Kidney (tissue), 14 donors: ENCODE data around the gene TACR2. TPM values are rescaled to one million over a fixed set of nuclear protein-coding genes. Genes with fewer than 3 reads are reported as not detected.

Source experiments
- DNase-seq, 5 donors: peaks; one replicate each; pipeline ENCODE4 v3.0.0-alpha.2; 2013 to 2020
- FAIRE-seq: peaks from 2 replicates; lab custom pipeline; 2012; peaks lifted over from hg19 to GRCh38; lab: Jason Lieb, UNC
- H3K27ac ChIP-seq, 2 donors: one replicate each; pipeline ENCODE4 v1.7.0; 2013; ENCODE audit warnings: low read depth in 2 of 2, low read length in 2 of 2, inconsistent platforms in 1 of 2
- H3K27me3 ChIP-seq: one replicate; pipeline ENCODE4 v1.7.1; 2013; ENCODE audit warnings: low read length, inconsistent platforms; ENCODE audit not compliant: control insufficient read depth, insufficient read depth
- H3K36me3 ChIP-seq, 3 donors: one replicate each; pipeline versions ENCODE4 v1.7.0 to v1.7.1; 2013; ENCODE audit warnings: low read length in 3 of 3, control low read depth in 1 of 3, inconsistent platforms in 1 of 3; ENCODE audit not compliant: insufficient read depth in 3 of 3, control insufficient read depth in 2 of 3
- H3K4me1 ChIP-seq, 3 donors: one replicate each; pipeline versions ENCODE4 v1.7.0 to v1.7.1; 2013; ENCODE audit warnings: low read length in 3 of 3, inconsistent platforms in 1 of 3, low read depth in 1 of 3; ENCODE audit not compliant: control insufficient read depth in 2 of 3, insufficient read depth in 2 of 3
- H3K4me3 ChIP-seq, 3 donors: one replicate each; pipeline versions ENCODE4 v1.7.0 to v1.8.1; 2013; ENCODE audit warnings: low read length in 3 of 3, control low read depth in 1 of 3, inconsistent platforms in 1 of 3
- H3K9ac ChIP-seq, 3 donors: one replicate each; pipeline versions ENCODE4 v1.7.0 to v1.7.1; 2013; ENCODE audit warnings: low read length in 3 of 3, control low read depth in 1 of 3, inconsistent platforms in 1 of 3
- H3K9me3 ChIP-seq, 3 donors: one replicate each; pipeline versions ENCODE4 v1.7.0 to v1.7.1; 2013; ENCODE audit warnings: low read length in 3 of 3, control low read depth in 1 of 3, inconsistent platforms in 1 of 3; ENCODE audit not compliant: control insufficient read depth in 2 of 3, insufficient read depth in 1 of 3
- intact Hi-C: fragments of 100-400 bp; cut with DNase I; formaldehyde crosslinking; loops from one replicate; pipeline ENCODE4 v1.11.1; 2022
- polyA plus RNA-seq: library from polyadenylated mRNA; stranded (reverse); fragments of 350-450 nt; fragmentation: Illumina TruSeq; extraction: RNeasy Lipid Tissue Mini Kit (QIAGEN cat#74804); gene quantifications from one replicate; pipeline ENCODE4 v1.2.3, GENCODE V29; 2014; ENCODE audit warnings: low read depth, low replicate concordance; ENCODE audit not compliant: insufficient read depth
- total RNA-seq: library from RNA; stranded (reverse); fragmentation: NEBNext Ultra II Directional; extraction: Animal tissue kit (Norgen Biotek cat#: 25700); gene quantifications from one replicate; pipeline ENCODE4 v1.2.1, GENCODE V29; 2021
- TF ChIP-seq, protein P1 (sequence below): IDR thresholded peaks from 3 replicates; pipeline ENCODE4 v1.5.1; 2012; ENCODE audit warnings: mild to moderate bottlenecking, moderate library complexity, borderline replicate concordance; ENCODE audit not compliant: insufficient read depth; ENCODE audit errors: extremely low read depth
- donor health status: control.
- donor health status: control.
- donor health status: control.
- donor health status: control.
- donor health status: control.
- donor health status: DM: yes; HTN: yes; CAD: no.
- donor health status: Normal renal cell carcinoma (clear cell type).

TACR2 gene
- total and polyA plus RNA-seq, 2 donors from 2014 or later, result 0.37 to 0.38 TPM

DNA sequence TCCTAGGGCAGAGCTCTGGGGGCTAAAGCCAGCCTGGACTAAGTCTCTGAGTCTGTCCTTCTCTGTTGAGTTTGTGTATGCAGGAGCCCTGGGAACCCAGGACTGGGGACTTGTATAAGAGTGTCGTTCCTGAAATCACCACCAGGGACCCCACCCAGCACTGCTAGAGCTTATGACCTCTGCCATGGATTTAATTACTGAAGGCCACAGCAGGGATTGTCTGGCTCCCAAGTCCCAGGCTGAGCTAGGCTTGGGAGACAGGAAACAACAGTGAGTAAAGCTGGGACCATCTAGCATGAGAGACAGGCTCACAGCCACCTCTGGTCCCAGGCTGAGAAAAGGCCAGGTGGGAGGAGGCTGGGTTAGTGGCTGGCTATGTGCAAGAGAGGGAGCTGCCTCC lies 33.1 kb upstream of the TACR2 start:
- H3K27ac ChIP-seq, result peak overlapping the region; percentile 49 to 54
- H3K9ac ChIP-seq, result peak overlapping the region in 1 of 3 donors; percentile 8
- FAIRE-seq (no peak), DNase-seq (peak in 4 of 5 donors; percentile 55 to 70 (median 66))
- TF ChIP-seq, protein P1, sequence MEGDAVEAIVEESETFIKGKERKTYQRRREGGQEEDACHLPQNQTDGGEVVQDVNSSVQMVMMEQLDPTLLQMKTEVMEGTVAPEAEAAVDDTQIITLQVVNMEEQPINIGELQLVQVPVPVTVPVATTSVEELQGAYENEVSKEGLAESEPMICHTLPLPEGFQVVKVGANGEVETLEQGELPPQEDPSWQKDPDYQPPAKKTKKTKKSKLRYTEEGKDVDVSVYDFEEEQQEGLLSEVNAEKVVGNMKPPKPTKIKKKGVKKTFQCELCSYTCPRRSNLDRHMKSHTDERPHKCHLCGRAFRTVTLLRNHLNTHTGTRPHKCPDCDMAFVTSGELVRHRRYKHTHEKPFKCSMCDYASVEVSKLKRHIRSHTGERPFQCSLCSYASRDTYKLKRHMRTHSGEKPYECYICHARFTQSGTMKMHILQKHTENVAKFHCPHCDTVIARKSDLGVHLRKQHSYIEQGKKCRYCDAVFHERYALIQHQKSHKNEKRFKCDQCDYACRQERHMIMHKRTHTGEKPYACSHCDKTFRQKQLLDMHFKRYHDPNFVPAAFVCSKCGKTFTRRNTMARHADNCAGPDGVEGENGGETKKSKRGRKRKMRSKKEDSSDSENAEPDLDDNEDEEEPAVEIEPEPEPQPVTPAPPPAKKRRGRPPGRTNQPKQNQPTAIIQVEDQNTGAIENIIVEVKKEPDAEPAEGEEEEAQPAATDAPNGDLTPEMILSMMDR, result peak; percentile 46
- no peaks in the 10 kb centered on the region for H3K27me3 ChIP-seq
- H3K4me1 ChIP-seq, result peaks cover 0 to 9% (median 8%) of the 10 kb centered on the region in 3 donors
- intact Hi-C loops, result no loop called here
- H3K4me3 ChIP-seq, result no peak overlapping the region
- no peaks in the 10 kb centered on the region for H3K9me3 ChIP-seq
- no peaks in the 10 kb centered on the region for H3K36me3 ChIP-seq

DNA sequence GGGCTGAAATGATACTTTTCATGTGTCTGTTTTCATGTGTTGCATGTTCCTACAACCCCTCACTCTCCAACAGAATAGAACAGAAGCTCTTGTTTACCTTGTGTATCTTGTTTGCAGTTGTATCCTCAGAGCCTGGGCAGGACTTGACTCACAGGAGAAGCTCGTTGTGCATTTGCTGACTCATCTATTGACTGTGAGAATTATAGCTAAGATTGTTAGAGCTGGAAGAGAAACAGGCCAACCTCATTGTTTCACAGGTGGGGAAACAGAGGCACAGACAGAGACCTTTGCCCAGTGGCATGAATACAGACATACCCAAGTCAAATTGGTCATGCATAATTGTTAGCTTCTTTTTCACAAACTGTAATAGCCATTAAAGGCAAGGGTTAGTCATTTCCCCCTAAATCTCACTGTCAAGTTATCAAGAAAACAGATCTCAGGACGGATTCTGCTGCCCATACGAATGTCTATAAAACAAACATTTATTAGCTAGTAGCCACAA lies 30.0 kb upstream of the TACR2 start:
- TF ChIP-seq, protein P1, result no peak
- no peak overlapping the region for H3K27ac ChIP-seq
- DNase-seq (no peak), FAIRE-seq (no peak)
- H3K4me1 ChIP-seq, result peaks cover 0 to 8% (median 4%) of the 10 kb centered on the region in 3 donors
- no peaks in the 10 kb centered on the region for H3K27me3 ChIP-seq
- no peak overlapping the region for H3K4me3 ChIP-seq
- intact Hi-C loops, result no loop called here
- H3K9ac ChIP-seq, result no peak overlapping the region
- no peaks in the 10 kb centered on the region for H3K9me3 ChIP-seq
- no peaks in the 10 kb centered on the region for H3K36me3 ChIP-seq

DNA sequence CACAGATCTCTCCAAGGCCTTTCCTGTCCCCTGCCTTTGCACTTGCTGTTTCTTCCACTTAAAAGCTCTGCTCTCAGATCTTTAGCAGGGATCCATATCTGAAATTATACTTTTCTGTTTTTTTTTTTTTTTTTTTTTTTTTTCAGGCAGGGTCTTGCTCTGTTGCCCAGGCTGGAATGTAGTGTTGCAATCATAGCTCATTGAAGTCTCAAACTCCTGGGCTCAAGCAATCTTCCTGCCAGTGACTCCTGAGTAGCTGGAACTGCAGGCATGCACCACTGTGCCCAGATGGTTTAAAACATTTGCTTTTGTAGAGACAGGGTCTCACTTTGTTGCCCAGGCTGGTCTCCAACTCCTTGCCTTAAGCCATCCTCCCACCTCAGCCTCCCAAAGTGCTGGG lies 29.5 kb upstream of the TACR2 start:
- FAIRE-seq, result no peak
- Histone ChIP-seq H3K4me3 (no peak overlapping the region), H3K36me3 (no peaks in the 10 kb centered on the region), H3K27me3 (no peaks in the 10 kb centered on the region), H3K27ac (no peak overlapping the region), H3K4me1 (peaks cover 0 to 8% (median 4%) of the 10 kb centered on the region in 3 donors), H3K9ac (no peak overlapping the region), H3K9me3 (no peaks in the 10 kb centered on the region)
- no peak for DNase-seq
- intact Hi-C loops, result no loop called here
- TF ChIP-seq, protein P1, result no peak

DNA sequence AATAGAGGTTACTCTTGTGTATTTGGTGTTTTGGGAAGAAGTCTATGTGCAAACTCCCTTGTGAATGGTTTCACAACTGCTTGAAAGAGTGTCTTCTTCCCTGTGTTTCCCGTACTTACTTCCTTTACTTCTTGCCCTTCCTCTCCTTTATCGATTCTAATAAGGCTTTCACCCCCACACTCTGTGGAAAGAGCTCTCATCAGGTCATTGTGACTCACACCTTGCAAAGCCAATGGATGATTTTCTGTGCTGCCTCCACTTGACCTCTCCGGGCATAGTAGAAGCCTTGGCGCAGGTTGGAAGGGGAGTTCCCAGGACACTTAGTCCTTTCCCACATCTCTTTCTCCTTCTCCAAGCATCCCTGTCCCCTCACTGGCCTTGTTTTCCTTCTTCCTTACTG lies 28.3 kb upstream of the TACR2 start:
- intact Hi-C loops, result no loop called here
- no peak overlapping the region for H3K27ac ChIP-seq
- TF ChIP-seq, protein P1, result no peak
- no peaks in the 10 kb centered on the region for H3K27me3 ChIP-seq
- peaks cover 0 to 2% (median 0%) of the 10 kb centered on the region in 3 donors for H3K4me1 ChIP-seq
- no peak overlapping the region for H3K9ac ChIP-seq
- no peaks in the 10 kb centered on the region for H3K9me3 ChIP-seq
- FAIRE-seq, result no peak
- H3K4me3 ChIP-seq, result no peak overlapping the region
- no peaks in the 10 kb centered on the region for H3K36me3 ChIP-seq
- no peak for DNase-seq
